ENCODE data around the gene ARSG.

The ARSG gene

GRCh38 chr17:68381076-68381900 lies 90.0 kb downstream of the ARSG start:
- peak; percentile 97 for DNase-seq (ENCODE audit: low read depth)
- no peak for TF ChIP-seq CTCF (conservative IDR thresholded peaks at IDR 0.05; ENCODE audit: low read length)
- no peak overlapping the region for H3K4me3 ChIP-seq (ENCODE audit: low read length)

- H3K4me3 ChIP-seq (ENCODE audit: low read length) = no peak overlapping the region
- no peak for TF ChIP-seq CTCF (conservative IDR thresholded peaks at IDR 0.05; ENCODE audit: low read length)
- peak; percentile 8 for DNase-seq (ENCODE audit: low read depth)
These were observed 91.3 kb downstream of the ARSG start for GRCh38 chr17:68382582-68383085.

GRCh38 chr17:68383120-68383442 lies 91.8 kb downstream of the ARSG start:
- TF ChIP-seq CTCF (conservative IDR thresholded peaks at IDR 0.05; ENCODE audit: low read length) = no peak
- no peak overlapping the region for H3K4me3 ChIP-seq (ENCODE audit: low read length)

GRCh38 chr17:68383443-68384321 lies 92.4 kb downstream of the ARSG start:
- H3K4me3 ChIP-seq (ENCODE audit: low read length) = peak overlapping the region; percentile 1; the same call in 1 of the 2 replicates
- TF ChIP-seq CTCF (conservative IDR thresholded peaks at IDR 0.05; ENCODE audit: low read length) = no peak
- DNase-seq (ENCODE audit: low read depth) = peak; percentile 96

More at GRCh38 chr17:68383120-68383442, 91.8 kb downstream of the ARSG start:
- DNase-seq (ENCODE audit: low read depth) = no peak

GRCh38 chr17:68384471-68384870 lies 93.2 kb downstream of the ARSG start:
- no peak overlapping the region for H3K4me3 ChIP-seq (ENCODE audit: low read length)
- no peak for TF ChIP-seq CTCF (conservative IDR thresholded peaks at IDR 0.05; ENCODE audit: low read length)

GRCh38 chr17:68384941-68385340 lies 93.6 kb downstream of the ARSG start:
- no peak for DNase-seq (ENCODE audit: low read depth)
- no peak overlapping the region for H3K4me3 ChIP-seq (ENCODE audit: low read length)
- TF ChIP-seq CTCF (conservative IDR thresholded peaks at IDR 0.05; ENCODE audit: low read length) = no peak

More at GRCh38 chr17:68384471-68384870, 93.2 kb downstream of the ARSG start:
- DNase-seq (ENCODE audit: low read depth) = peak; percentile 38

All from AG10803 (cell line).